ENCODE measurements around the gene SOX8. TPM values are rescaled to one million over a fixed set of nuclear protein-coding genes. Genes with fewer than 3 reads are reported as not detected.

The SOX8 gene
- total RNA-seq, 4 donors from 2014 or later, result under 0.01 to 6.4 (median 1.1) TPM; not detected in 1

DNA sequence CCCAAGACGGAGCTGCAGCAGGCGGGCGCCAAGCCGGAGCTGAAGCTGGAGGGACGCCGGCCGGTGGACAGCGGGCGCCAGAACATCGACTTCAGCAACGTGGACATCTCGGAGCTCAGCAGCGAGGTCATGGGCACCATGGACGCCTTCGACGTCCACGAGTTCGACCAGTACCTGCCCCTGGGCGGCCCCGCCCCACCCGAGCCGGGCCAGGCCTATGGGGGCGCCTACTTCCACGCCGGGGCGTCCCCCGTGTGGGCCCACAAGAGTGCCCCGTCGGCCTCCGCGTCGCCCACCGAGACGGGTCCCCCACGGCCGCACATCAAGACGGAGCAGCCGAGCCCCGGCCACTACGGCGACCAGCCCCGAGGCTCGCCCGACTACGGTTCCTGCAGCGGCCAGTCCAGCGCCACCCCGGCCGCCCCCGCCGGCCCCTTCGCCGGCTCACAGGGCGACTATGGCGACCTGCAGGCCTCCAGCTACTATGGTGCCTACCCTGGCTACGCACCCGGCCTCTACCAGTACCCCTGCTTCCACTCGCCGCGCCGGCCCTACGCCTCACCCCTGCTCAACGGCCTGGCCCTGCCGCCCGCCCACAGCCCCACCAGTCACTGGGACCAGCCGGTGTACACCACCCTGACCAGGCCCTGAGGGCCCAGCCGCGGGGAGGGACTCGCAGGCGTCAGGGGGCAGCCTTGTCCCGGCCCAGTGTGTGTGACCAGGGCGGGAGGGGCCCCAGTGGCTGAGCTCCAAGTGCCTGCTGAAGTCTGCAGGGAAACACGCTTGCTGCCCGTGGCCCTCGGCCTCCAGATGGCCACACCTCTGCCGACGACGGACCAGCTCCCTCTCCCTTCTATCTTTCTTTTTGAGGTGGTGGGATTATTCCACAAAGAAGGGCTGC lies 3.4 kb downstream of the SOX8 start:
- no peak overlapping the region for H3K27ac ChIP-seq
- no peak for DNase-seq
- peaks cover 0 to 16% of the 10 kb centered on the region in 2 donors for H3K4me1 ChIP-seq
- no peak for TF ChIP-seq POLR2A (IDR thresholded peaks at IDR 0.05)
- TF ChIP-seq, protein P1, sequence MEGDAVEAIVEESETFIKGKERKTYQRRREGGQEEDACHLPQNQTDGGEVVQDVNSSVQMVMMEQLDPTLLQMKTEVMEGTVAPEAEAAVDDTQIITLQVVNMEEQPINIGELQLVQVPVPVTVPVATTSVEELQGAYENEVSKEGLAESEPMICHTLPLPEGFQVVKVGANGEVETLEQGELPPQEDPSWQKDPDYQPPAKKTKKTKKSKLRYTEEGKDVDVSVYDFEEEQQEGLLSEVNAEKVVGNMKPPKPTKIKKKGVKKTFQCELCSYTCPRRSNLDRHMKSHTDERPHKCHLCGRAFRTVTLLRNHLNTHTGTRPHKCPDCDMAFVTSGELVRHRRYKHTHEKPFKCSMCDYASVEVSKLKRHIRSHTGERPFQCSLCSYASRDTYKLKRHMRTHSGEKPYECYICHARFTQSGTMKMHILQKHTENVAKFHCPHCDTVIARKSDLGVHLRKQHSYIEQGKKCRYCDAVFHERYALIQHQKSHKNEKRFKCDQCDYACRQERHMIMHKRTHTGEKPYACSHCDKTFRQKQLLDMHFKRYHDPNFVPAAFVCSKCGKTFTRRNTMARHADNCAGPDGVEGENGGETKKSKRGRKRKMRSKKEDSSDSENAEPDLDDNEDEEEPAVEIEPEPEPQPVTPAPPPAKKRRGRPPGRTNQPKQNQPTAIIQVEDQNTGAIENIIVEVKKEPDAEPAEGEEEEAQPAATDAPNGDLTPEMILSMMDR (IDR thresholded peaks at IDR 0.05), result no peak
- intact Hi-C loops (cut with DNase I; ENCODE audit: low total_unique reads), result no loop called here
- no peak overlapping the region for H3K4me3 ChIP-seq
- peaks cover 4 to 5% of the 10 kb centered on the region in 2 donors for H3K27me3 ChIP-seq
- H3K9me3 ChIP-seq, result no peaks in the 10 kb centered on the region
- no peaks in the 10 kb centered on the region for H3K36me3 ChIP-seq

DNA sequence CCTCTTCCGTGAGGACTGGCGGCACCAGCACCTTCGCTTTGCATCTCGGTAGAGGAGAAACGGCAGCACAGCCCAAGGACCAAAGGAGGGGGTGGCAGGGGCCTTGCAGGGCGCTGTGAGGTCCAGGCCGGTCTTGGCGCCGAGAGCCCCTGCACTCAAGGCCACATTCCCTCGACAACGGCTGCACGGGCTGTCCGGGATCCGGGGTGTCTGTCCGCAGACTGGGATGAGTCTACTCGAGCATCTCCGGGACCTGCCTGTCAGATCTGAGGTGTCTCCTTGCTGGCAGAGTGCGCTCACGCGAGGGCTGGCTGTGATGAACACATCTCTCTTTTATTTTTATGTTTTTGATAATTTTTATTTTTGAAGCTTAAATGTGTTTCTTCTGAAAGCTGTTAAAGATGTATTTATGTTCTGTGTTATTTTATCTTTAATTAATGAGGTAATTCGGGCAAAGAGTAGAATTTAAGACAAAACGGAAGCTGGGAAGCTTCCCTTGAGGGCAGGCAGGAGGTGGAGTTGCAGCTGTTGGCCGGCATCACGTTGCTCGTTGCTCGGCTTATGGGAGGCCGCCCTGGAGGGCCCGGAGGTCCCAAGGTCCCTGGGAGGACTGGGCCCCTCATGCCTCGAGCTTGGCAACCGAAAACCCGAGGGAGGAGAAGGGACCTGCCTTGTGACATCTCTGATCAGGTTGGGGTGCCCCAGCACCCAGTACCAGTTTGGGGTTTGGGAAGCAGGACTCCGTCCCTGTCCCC lies 4.3 kb downstream of the SOX8 start:
- peaks cover 0 to 7% of the 10 kb centered on the region in 2 donors for H3K4me1 ChIP-seq
- no peaks in the 10 kb centered on the region for H3K9me3 ChIP-seq
- H3K27ac ChIP-seq, result no peak overlapping the region
- intact Hi-C loops (cut with DNase I; ENCODE audit: low total_unique reads), result no loop called here
- no peak for DNase-seq
- TF ChIP-seq POLR2A (IDR thresholded peaks at IDR 0.05), result no peak
- TF ChIP-seq, protein P1 (IDR thresholded peaks at IDR 0.05), result no peak
- H3K27me3 ChIP-seq, result peaks cover 0 to 4% of the 10 kb centered on the region in 2 donors
- no peak overlapping the region for H3K4me3 ChIP-seq
- no peaks in the 10 kb centered on the region for H3K36me3 ChIP-seq

DNA sequence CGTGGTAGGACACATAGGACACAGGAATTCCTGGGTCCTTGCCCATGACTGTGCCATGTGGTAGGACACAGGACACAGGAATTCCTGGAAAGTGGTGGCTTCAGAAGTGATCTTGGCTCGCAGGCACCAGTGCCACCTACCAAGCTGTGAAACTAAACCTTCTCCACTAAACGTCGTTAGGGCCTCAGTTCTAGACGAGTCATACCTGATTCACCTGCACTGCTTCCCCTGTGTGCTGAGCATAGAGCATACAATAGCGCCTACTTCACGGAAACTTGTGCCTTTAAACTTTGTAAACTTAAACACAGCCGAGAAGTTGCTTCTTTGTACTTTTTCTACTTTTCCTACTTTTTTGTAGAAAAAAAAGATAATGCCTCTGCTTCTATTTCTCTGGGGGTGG lies 4.8 kb downstream of the SOX8 start:
- no peak for TF ChIP-seq POLR2A (IDR thresholded peaks at IDR 0.05)
- TF ChIP-seq, protein P1 (IDR thresholded peaks at IDR 0.05), result no peak
- Histone ChIP-seq H3K4me1 (peaks cover 0 to 5% of the 10 kb centered on the region in 2 donors), H3K27me3 (peaks cover 0 to 4% of the 10 kb centered on the region in 2 donors), H3K4me3 (no peak overlapping the region), H3K27ac (no peak overlapping the region), H3K36me3 (no peaks in the 10 kb centered on the region), H3K9me3 (no peaks in the 10 kb centered on the region)
- DNase-seq, result no peak
- intact Hi-C loops (cut with DNase I; ENCODE audit: low total_unique reads), result no loop called here

DNA sequence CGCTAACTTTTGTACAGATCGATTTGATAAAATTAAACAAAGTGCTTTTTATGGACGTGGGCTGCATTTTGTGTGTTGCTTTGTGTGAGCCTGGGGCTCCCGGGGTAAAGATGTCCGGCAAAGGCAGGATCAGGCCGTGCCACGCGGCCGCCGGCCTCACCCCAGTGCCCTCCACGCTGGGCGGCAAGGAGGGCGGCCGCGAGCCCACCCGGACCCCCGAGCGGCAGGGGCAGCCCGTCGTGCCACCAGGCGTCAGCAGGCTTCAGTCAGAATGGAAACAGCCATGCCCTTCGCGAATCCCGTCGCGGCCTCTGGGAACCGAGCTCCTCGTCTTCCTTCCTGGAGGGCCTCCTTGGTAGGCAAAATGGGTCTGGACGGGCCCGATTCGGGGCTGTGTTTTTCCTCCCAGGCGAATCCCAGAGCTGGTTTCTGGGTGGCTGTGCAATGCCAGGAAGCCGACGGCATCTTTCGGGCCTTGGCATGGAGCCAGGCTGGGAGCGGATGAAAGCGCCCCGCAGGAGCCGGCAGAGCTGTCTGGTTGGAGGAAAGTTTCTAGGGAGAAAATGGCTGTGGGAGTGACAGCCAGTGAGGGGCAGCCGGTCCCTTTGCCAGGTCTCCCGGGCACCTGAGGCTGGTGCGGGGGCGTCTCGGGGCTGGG lies 5.5 kb downstream of the SOX8 start:
- Histone ChIP-seq H3K4me3 (no peak overlapping the region), H3K9me3 (no peaks in the 10 kb centered on the region), H3K27ac (no peak overlapping the region), H3K4me1 (peaks cover 0 to 2% of the 10 kb centered on the region in 2 donors), H3K27me3 (peaks cover 0 to 4% of the 10 kb centered on the region in 2 donors), H3K36me3 (no peaks in the 10 kb centered on the region)
- DNase-seq, result no peak
- TF ChIP-seq, protein P1 (IDR thresholded peaks at IDR 0.05), result no peak
- TF ChIP-seq POLR2A (IDR thresholded peaks at IDR 0.05), result no peak
- intact Hi-C loops (cut with DNase I; ENCODE audit: low total_unique reads), result no loop called here
